Loucy (cell line): Measurements from ENCODE around the gene PLEKHG7.

Experiments
- H2AFZ ChIP-seq: fragments of 200-600 bp; sonication (generic); 2 replicates; pipeline ENCODE4 v1.6.0; 2016; ENCODE audit warnings: antibody characterized with exemption, mild to moderate bottlenecking, low read length, moderate library complexity
- H3F3A ChIP-seq: fragments of 200-600 bp; 2 replicates; pipeline ENCODE4 v1.6.0; 2016; ENCODE audit warnings: antibody characterized with exemption, low read depth, mild to moderate bottlenecking
- H3K27me3 ChIP-seq: fragments of 200-600 bp; sonication (generic); 2 replicates; pipeline ENCODE4 v1.6.1; 2014; ENCODE audit warnings: low read length, mild to moderate bottlenecking; ENCODE audit not compliant: insufficient read depth, poor library complexity, severe bottlenecking
- H3K36me3 ChIP-seq: fragments of 200-600 bp; sonication (generic); 2 replicates; pipeline ENCODE4 v1.6.1; 2016; ENCODE audit warnings: low read length; ENCODE audit not compliant: insufficient read depth
- H3K4me1 ChIP-seq: fragments of 200-600 bp; sonication (generic); 2 replicates; pipeline ENCODE4 v1.5.1; 2014; ENCODE audit warnings: low read length, mild to moderate bottlenecking; ENCODE audit not compliant: insufficient read depth, poor library complexity, severe bottlenecking
- H3K4me2 ChIP-seq: fragments of 200-600 bp; sonication (generic); 2 replicates; pipeline ENCODE4 v1.6.0; 2014; ENCODE audit warnings: antibody characterized with exemption, low read length, low read depth, mild to moderate bottlenecking; ENCODE audit not compliant: poor library complexity, severe bottlenecking
- H3K4me3 ChIP-seq: fragments of 200-600 bp; sonication (generic); 2 replicates; pipeline ENCODE4 v1.5.1; 2014; ENCODE audit warnings: low read length, mild to moderate bottlenecking, mixed read lengths; ENCODE audit not compliant: poor library complexity, severe bottlenecking
- H3K79me2 ChIP-seq: fragments of 200-600 bp; sonication (generic); 2 replicates; pipeline ENCODE4 v1.6.1; 2014; ENCODE audit warnings: low read length; ENCODE audit not compliant: insufficient read depth
- H3K9ac ChIP-seq: fragments of 200-600 bp; sonication (generic); 2 replicates; pipeline ENCODE4 v1.6.0; 2014; ENCODE audit warnings: mild to moderate bottlenecking, low read depth, low read length, moderate library complexity; ENCODE audit not compliant: poor library complexity, severe bottlenecking
- H3K9me2 ChIP-seq: fragments of 200-600 bp; sonication (generic); replicated peaks from 2 replicates; pipeline ENCODE4 v1.6.1; 2016; ENCODE audit warnings: low read depth, low read length, mixed read lengths
- H3K9me3 ChIP-seq: fragments of 200-600 bp; sonication (generic); 2 replicates; pipeline ENCODE4 v1.6.1; 2014; ENCODE audit warnings: mild to moderate bottlenecking, antibody characterized with exemption, low read length, low read depth; ENCODE audit not compliant: insufficient read depth
- H4K20me1 ChIP-seq: fragments of 200-600 bp; sonication (generic); 2 replicates; pipeline ENCODE4 v1.6.0; 2014; ENCODE audit warnings: antibody characterized with exemption, low read length, mild to moderate bottlenecking; ENCODE audit not compliant: insufficient read depth, poor library complexity, severe bottlenecking
- CTCF ChIP-seq: fragments of 200-600 bp; sonication (generic); conservative IDR thresholded peaks from 2 replicates; pipeline ENCODE4 v1.5.1; 2014; ENCODE audit warnings: mild to moderate bottlenecking, antibody characterized with exemption, low read length
- EZH2phosphoT487 ChIP-seq: fragments of 200-600 bp; IDR thresholded peaks from 2 replicates; pipeline ENCODE4 v1.6.1; 2018; ENCODE audit warnings: antibody characterized with exemption, mild to moderate bottlenecking, moderate library complexity, borderline replicate concordance

Gene PLEKHG7

GRCh38 chr12:92802906-92803305 lies 100.1 kb downstream of the PLEKHG7 start:
- H4K20me1 ChIP-seq, result no peaks in the 10 kb centered on the region
- H3K36me3 ChIP-seq, result peaks cover 33% of the 10 kb centered on the region; the same call in 1 of the 2 replicates
- no peaks in the 10 kb centered on the region for H3K4me1 ChIP-seq
- H3K79me2 ChIP-seq, result no peaks in the 10 kb centered on the region
- no peak overlapping the region for H2AFZ ChIP-seq
- H3F3A ChIP-seq, result no peaks in the 10 kb centered on the region
- TF ChIP-seq CTCF, result no peak
- TF ChIP-seq EZH2phosphoT487, result no peak
- H3K4me3 ChIP-seq, result no peak overlapping the region
- H3K9me3 ChIP-seq, result no peaks in the 10 kb centered on the region
- H3K27me3 ChIP-seq, result no peaks in the 10 kb centered on the region
- H3K9me2 ChIP-seq, result no peaks in the 10 kb centered on the region
- H3K9ac ChIP-seq, result no peak overlapping the region
- no peak overlapping the region for H3K4me2 ChIP-seq

- peaks cover 37% of the 10 kb centered on the region; the same call in 1 of the 2 replicates for H3K36me3 ChIP-seq
Measured at GRCh38 chr12:92803903-92804302, 101.1 kb downstream of the PLEKHG7 start.

GRCh38 chr12:92810370-92810769 lies 107.6 kb downstream of the PLEKHG7 start:
- H3F3A ChIP-seq, result 0 out of 2 replicates have a peak, but pooled peaks cover 2% of the 10 kb centered on the region
- H3K4me3 ChIP-seq, result no peak overlapping the region
- H3K9ac ChIP-seq, result no peak overlapping the region
- no peak overlapping the region for H3K4me2 ChIP-seq
- no peaks in the 10 kb centered on the region for H3K27me3 ChIP-seq
- no peak for TF ChIP-seq CTCF
- TF ChIP-seq EZH2phosphoT487, result no peak
- H3K9me2 ChIP-seq, result no peaks in the 10 kb centered on the region
- no peaks in the 10 kb centered on the region for H3K4me1 ChIP-seq
- H3K36me3 ChIP-seq, result peaks cover 35% of the 10 kb centered on the region
- H4K20me1 ChIP-seq, result no peaks in the 10 kb centered on the region
- no peaks in the 10 kb centered on the region for H3K9me3 ChIP-seq
- no peaks in the 10 kb centered on the region for H3K79me2 ChIP-seq
- no peak overlapping the region for H2AFZ ChIP-seq

More at GRCh38 chr12:92803903-92804302, 101.1 kb downstream of the PLEKHG7 start:
- no peak overlapping the region for H3K4me3 ChIP-seq
- no peaks in the 10 kb centered on the region for H3K27me3 ChIP-seq
- no peaks in the 10 kb centered on the region for H3K4me1 ChIP-seq
- TF ChIP-seq EZH2phosphoT487 (no peak), CTCF (no peak)
- H3F3A ChIP-seq, result 0 out of 2 replicates have a peak, but pooled peaks cover 2% of the 10 kb centered on the region
- no peak overlapping the region for H3K4me2 ChIP-seq
- H4K20me1 ChIP-seq, result no peaks in the 10 kb centered on the region
- H3K9ac ChIP-seq, result no peak overlapping the region
- no peak overlapping the region for H2AFZ ChIP-seq
- no peaks in the 10 kb centered on the region for H3K9me3 ChIP-seq
- no peaks in the 10 kb centered on the region for H3K9me2 ChIP-seq
- H3K79me2 ChIP-seq, result no peaks in the 10 kb centered on the region
